H9 (cell line): ENCODE data around the gene DCTN5. TPM values are rescaled to one million over a fixed set of nuclear protein-coding genes. Genes with fewer than 3 reads are reported as not detected.

ENCODE experiments used
- DNase-seq: peaks from one replicate; pipeline ENCODE4 v3.0.0-alpha.2; 2017
- H2AFZ ChIP-seq: one replicate; pipeline ENCODE4 v1.6.1; 2013; ENCODE audit warnings: mild to moderate bottlenecking, low read length, control low read depth, moderate library complexity
- H2AK5ac ChIP-seq: 2 replicates; pipeline ENCODE4 v1.6.1; 2013; ENCODE audit warnings: low read length, control low read depth, mixed read lengths; ENCODE audit not compliant: insufficient read length
- H2BK120ac ChIP-seq: one replicate; pipeline ENCODE4 v1.6.1; 2013; ENCODE audit warnings: low read depth, mild to moderate bottlenecking, low read length, control low read depth, inconsistent platforms; ENCODE audit not compliant: poor library complexity, severe bottlenecking
- H2BK12ac ChIP-seq: 2 replicates; pipeline ENCODE4 v1.6.1; 2013; ENCODE audit warnings: low read length, control low read depth, mixed read lengths, low read depth; ENCODE audit not compliant: insufficient read length
- H2BK15ac ChIP-seq: 2 replicates; pipeline ENCODE4 v1.6.1; 2013; ENCODE audit warnings: low read depth, low read length, control low read depth
- H2BK20ac ChIP-seq: one replicate; pipeline ENCODE4 v1.6.1; 2013; ENCODE audit warnings: low read depth, mild to moderate bottlenecking, low read length, control low read depth, inconsistent platforms; ENCODE audit not compliant: poor library complexity, severe bottlenecking
- H2BK5ac ChIP-seq: 2 replicates; pipeline ENCODE4 v1.6.1; 2013; ENCODE audit warnings: low read length, control low read depth, mixed read lengths; ENCODE audit not compliant: insufficient read length
- H3K14ac ChIP-seq: 2 replicates; pipeline ENCODE4 v1.6.1; 2013; ENCODE audit warnings: low read length, control low read depth; ENCODE audit not compliant: insufficient read depth
- H3K18ac ChIP-seq: 2 replicates; pipeline ENCODE4 v1.6.1; 2013; ENCODE audit warnings: low read depth, mild to moderate bottlenecking, mixed read lengths, low read length, control low read depth; ENCODE audit not compliant: insufficient read length
- H3K23ac ChIP-seq: 2 replicates; pipeline ENCODE4 v1.6.1; 2013; ENCODE audit warnings: low read length, control low read depth, mixed read lengths, low read depth; ENCODE audit not compliant: insufficient read length
- H3K23me2 ChIP-seq: 2 replicates; pipeline ENCODE4 v1.6.1; 2013; ENCODE audit warnings: low read depth, mild to moderate bottlenecking, mixed read lengths, low read length, control low read depth; ENCODE audit not compliant: insufficient read length, poor library complexity, severe bottlenecking
- H3K27ac ChIP-seq: 2 replicates; pipeline ENCODE4 v1.5.1; 2013; ENCODE audit warnings: low read length, control low read depth, mixed read lengths, low read depth; ENCODE audit not compliant: insufficient read length
- H3K27me3 ChIP-seq: 2 replicates; pipeline ENCODE4 v1.6.1; 2013; ENCODE audit warnings: low read length, control low read depth, inconsistent platforms; ENCODE audit not compliant: insufficient read depth
- H3K4ac ChIP-seq: 2 replicates; pipeline ENCODE4 v1.6.1; 2013; ENCODE audit warnings: low read depth, mild to moderate bottlenecking, control low read depth, inconsistent platforms, low read length, moderate library complexity
- H3K4me1 ChIP-seq: 2 replicates; pipeline ENCODE4 v1.6.1; 2013; ENCODE audit warnings: low read length, control low read depth, inconsistent platforms; ENCODE audit not compliant: insufficient read depth
- H3K4me2 ChIP-seq: 2 replicates; pipeline ENCODE4 v1.6.1; 2013; ENCODE audit warnings: low read length, control low read depth, mixed read lengths; ENCODE audit not compliant: insufficient read length, insufficient read depth
- H3K56ac ChIP-seq: 2 replicates; pipeline ENCODE4 v1.6.1; 2013; ENCODE audit warnings: low read depth, mild to moderate bottlenecking, mixed read lengths, low read length, control low read depth; ENCODE audit not compliant: insufficient read length
- H3K79me1 ChIP-seq: 2 replicates; pipeline ENCODE4 v1.6.1; 2013; ENCODE audit warnings: low read depth, mild to moderate bottlenecking, moderate library complexity, low read length, control low read depth, inconsistent platforms; ENCODE audit not compliant: insufficient read depth, poor library complexity, severe bottlenecking
- H3K79me2 ChIP-seq: 2 replicates; pipeline ENCODE4 v1.6.1; 2013; ENCODE audit warnings: low read length, control low read depth, inconsistent platforms; ENCODE audit not compliant: insufficient read depth
- H3K9ac ChIP-seq: 2 replicates; pipeline ENCODE4 v1.6.1; 2013; ENCODE audit warnings: low read length, control low read depth, mixed read lengths; ENCODE audit not compliant: insufficient read length; ENCODE audit errors: extremely low read depth
- H3K9me3 ChIP-seq: one replicate; pipeline ENCODE4 v1.6.1; 2013; ENCODE audit warnings: low read depth, low read length, inconsistent platforms; ENCODE audit not compliant: control insufficient read depth
- H3T11ph ChIP-seq: one replicate; pipeline ENCODE4 v1.6.1; 2013; ENCODE audit warnings: mild to moderate bottlenecking, low read length, control low read depth, inconsistent platforms
- H4K20me1 ChIP-seq: one replicate; pipeline ENCODE4 v1.6.1; 2013; ENCODE audit not compliant: control insufficient read depth, insufficient read length, insufficient read depth
- H4K5ac ChIP-seq: 2 replicates; pipeline ENCODE4 v1.6.1; 2013; ENCODE audit warnings: low read depth, mild to moderate bottlenecking, mixed read lengths, low read length, control low read depth; ENCODE audit not compliant: insufficient read length
- H4K8ac ChIP-seq: replicated peaks from 2 replicates; pipeline ENCODE4 v1.6.1; 2013; ENCODE audit warnings: low read length, control low read depth, mixed read lengths, low read depth; ENCODE audit not compliant: insufficient read length
- H4K91ac ChIP-seq: 2 replicates; pipeline ENCODE4 v1.6.1; 2013; ENCODE audit warnings: low read depth, mild to moderate bottlenecking, moderate library complexity, mixed read lengths, low read length, control low read depth; ENCODE audit not compliant: insufficient read length
- H3K27ac Mint-ChIP-seq, 3 experiments: 2 replicates in 2 of 3; 3 replicates in 1 of 3; pipeline ENCODE4 v1.8.0; 2020 to 2021; ENCODE audit warnings: mixed read lengths in 3 of 3, mild to moderate bottlenecking in 1 of 3, moderate library complexity in 1 of 3
- H3K27me3 Mint-ChIP-seq: 2 replicates; pipeline ENCODE4 v1.8.0; 2021; ENCODE audit warnings: low read depth, mild to moderate bottlenecking, moderate library complexity, mixed read lengths
- H3K36me3 Mint-ChIP-seq, 3 experiments: 2 replicates in 2 of 3; 3 replicates in 1 of 3; pipeline ENCODE4 v1.8.0; 2020 to 2021; ENCODE audit warnings: low read depth in 3 of 3, mixed read lengths in 3 of 3; ENCODE audit not compliant: insufficient read depth in 1 of 3
- H3K4me1 Mint-ChIP-seq, 2 experiments: 2 replicates each; pipeline ENCODE4 v1.8.0; 2020; ENCODE audit warnings: mixed read lengths in 2 of 2
- H3K4me3 Mint-ChIP-seq, 2 experiments: 2 replicates in 1 of 2; 3 replicates in 1 of 2; pipeline ENCODE4 v1.8.0; 2020 to 2021; ENCODE audit warnings: mild to moderate bottlenecking in 2 of 2, mixed read lengths in 2 of 2, moderate library complexity in 1 of 2
- H3K9me3 Mint-ChIP-seq, 2 experiments: 2 replicates in 1 of 2; 3 replicates in 1 of 2; pipeline ENCODE4 v1.8.0; 2020; ENCODE audit warnings: mild to moderate bottlenecking in 2 of 2, mixed read lengths in 2 of 2, moderate library complexity in 1 of 2
- WGBS: extraction: QIAGEN DNeasy Blood & Tissue Kit; methylation state at CpG from one replicate; pipeline ENCODE4 v1.1.7; 2013; ENCODE audit warnings: missing lambda C conversion rate, low lambda C conversion rate, mixed read lengths; ENCODE audit not compliant: insufficient read length; ENCODE audit errors: extremely low coverage; 5-methylcytosine and 5-hydroxymethylcytosine counted together
- total RNA-seq: library from RNA; stranded (reverse); gene quantifications from 2 replicates; pipeline ENCODE4 v1.2.1, GENCODE V29; 2021
- TF ChIP-seq, protein P1 (sequence below): fragments of 200-600 bp; sonication (generic); conservative IDR thresholded peaks from 3 replicates; pipeline ENCODE4 v1.8.0; 2021; ENCODE audit warnings: antibody characterized with exemption, mild to moderate bottlenecking

DCTN5 gene
- total RNA-seq, 1 experiment from 2014 or later, result 114 TPM

DNA sequence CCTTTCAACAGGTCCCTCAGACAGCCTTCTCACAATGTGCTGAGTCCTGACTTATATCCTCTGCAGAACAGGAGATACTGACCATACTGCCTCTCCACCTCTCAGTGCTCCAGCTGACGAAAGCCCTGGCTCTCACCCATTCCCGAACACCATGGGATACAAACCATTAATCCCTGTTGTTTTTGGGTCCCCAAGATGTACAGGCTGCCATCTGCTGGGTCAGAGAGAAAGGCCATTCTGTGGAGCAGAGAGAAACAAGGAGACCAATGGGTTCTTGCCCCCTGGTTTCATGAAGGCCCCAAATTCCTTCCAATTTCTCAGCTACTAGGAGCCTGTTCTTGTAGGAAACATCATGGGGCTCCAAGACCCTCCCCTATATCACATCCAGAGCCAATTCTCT lies 68.7 kb downstream of the DCTN5 start:
- Histone ChIP-seq H3K9me3 (peaks cover 5% of the 10 kb centered on the region), H2BK20ac (no peak overlapping the region), H3K18ac (no peak overlapping the region), H4K91ac (no peak overlapping the region), H2BK15ac (no peak overlapping the region), H3K4me2 (no peak overlapping the region), H3K4me1 (no peaks in the 10 kb centered on the region), H3K14ac (no peak overlapping the region), H3K23ac (no peak overlapping the region), H2BK12ac (no peak overlapping the region), H3K23me2 (peaks cover 8% of the 10 kb centered on the region), H4K8ac (no peak overlapping the region), H2BK5ac (no peak overlapping the region), H3K79me1 (no peaks in the 10 kb centered on the region), H2AFZ (no peak overlapping the region), H4K20me1 (peaks cover 3% of the 10 kb centered on the region), H3K27me3 (peaks cover 3% of the 10 kb centered on the region; the same call in 1 of the 2 replicates), H3K27ac (no peak overlapping the region), H2BK120ac (no peak overlapping the region), H4K5ac (no peak overlapping the region), H3K79me2 (no peaks in the 10 kb centered on the region), H3K9ac (no peak overlapping the region), H3K56ac (no peak overlapping the region), H3K4ac (no peak overlapping the region), H2AK5ac (no peak overlapping the region), H3T11ph (no peak overlapping the region)
- H3K9me3 Mint-ChIP-seq, result peaks cover 10 to 11% of the 10 kb centered on the region in 2 experiments
- peaks cover 2 to 19% (median 7%) of the 10 kb centered on the region in 3 experiments; a peak in 5 of 7 replicates for H3K36me3 Mint-ChIP-seq
- DNase-seq, result no peak
- TF ChIP-seq, protein P1, sequence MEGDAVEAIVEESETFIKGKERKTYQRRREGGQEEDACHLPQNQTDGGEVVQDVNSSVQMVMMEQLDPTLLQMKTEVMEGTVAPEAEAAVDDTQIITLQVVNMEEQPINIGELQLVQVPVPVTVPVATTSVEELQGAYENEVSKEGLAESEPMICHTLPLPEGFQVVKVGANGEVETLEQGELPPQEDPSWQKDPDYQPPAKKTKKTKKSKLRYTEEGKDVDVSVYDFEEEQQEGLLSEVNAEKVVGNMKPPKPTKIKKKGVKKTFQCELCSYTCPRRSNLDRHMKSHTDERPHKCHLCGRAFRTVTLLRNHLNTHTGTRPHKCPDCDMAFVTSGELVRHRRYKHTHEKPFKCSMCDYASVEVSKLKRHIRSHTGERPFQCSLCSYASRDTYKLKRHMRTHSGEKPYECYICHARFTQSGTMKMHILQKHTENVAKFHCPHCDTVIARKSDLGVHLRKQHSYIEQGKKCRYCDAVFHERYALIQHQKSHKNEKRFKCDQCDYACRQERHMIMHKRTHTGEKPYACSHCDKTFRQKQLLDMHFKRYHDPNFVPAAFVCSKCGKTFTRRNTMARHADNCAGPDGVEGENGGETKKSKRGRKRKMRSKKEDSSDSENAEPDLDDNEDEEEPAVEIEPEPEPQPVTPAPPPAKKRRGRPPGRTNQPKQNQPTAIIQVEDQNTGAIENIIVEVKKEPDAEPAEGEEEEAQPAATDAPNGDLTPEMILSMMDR, result no peak
- WGBS, result no CpG with 5 or more reads among the region's 2 CpGs
- H3K27ac Mint-ChIP-seq, result no peak overlapping the region
- no peak overlapping the region for H3K4me3 Mint-ChIP-seq
- H3K27me3 Mint-ChIP-seq, result peaks cover 27% of the 10 kb centered on the region
- H3K4me1 Mint-ChIP-seq, result peaks cover 2 to 9% of the 10 kb centered on the region in 2 experiments; a peak in 3 of 4 replicates
